Measurements from ENCODE around the gene ATOH7. TPM values are rescaled to one million over a fixed set of nuclear protein-coding genes. Genes with fewer than 3 reads are reported as not detected.

Gene ATOH7
- total and polyA plus RNA-seq, 2 experiments from 2014 or later = 0.17 TPM; not detected in 1

DNA sequence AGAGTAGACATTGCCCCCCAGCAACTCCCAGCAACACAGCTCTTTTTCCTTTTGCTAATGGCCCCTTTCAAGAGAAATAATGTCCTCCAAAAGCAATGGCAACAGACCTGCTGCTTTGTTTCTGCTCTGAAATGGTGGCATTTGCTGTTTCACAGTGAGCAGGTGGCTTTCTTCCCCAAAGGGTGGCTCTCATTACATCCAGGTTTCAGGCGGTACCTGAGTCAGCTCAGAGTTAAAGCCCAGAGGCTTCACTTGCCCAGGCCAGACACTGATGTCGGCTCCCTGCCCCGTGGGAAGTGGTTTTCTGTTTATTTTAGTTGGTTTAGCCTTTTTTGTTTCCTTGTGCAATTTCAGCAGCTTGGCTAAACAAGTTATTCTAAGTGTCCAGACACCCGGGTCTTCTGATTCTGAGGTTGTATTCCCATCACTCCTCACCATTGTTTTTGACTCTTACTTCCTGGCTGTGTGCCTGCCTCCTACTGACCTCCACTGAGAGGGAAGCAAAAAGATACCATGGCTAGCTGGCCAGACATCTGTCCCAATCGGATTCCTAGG, 7.8 kb upstream of the ATOH7 start:
- 81% methylated on average over 5 of the region's 5 CpGs for WGBS (ENCODE audit: low lambda C conversion rate, missing lambda C conversion rate)
- H2AFZ ChIP-seq = no peak overlapping the region
- no peaks in the 10 kb centered on the region for H3K9me2 ChIP-seq (replicated peaks; ENCODE audit: insufficient read depth)

DNA sequence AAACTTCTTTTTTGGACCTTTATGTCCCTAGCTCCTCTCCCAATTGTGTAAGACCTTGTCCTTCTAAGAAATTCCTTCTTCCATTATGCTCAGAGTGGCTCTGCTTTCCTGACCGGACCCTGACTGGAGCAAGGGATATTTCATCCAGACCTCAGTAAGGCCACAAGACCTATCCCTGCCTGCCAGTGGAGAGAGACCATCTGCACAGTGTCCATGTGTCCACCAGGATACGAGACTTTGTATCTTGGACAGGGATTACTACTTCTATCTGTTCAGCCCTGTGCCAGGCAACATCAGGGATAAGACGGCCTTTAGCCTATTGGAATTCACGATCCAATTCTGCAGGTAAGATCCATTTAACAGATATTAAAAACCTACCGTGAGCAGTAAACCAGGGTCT, 7.2 kb upstream of the ATOH7 start:
- no peaks in the 10 kb centered on the region for H3K9me3 ChIP-seq (ENCODE audit: low read depth)
- H3K4me2 ChIP-seq = no peak overlapping the region
- H3K9me2 ChIP-seq (replicated peaks; ENCODE audit: insufficient read depth) = no peaks in the 10 kb centered on the region
- 92% methylated on average over 5 of the region's 5 CpGs for WGBS (ENCODE audit: low lambda C conversion rate, missing lambda C conversion rate)
- peaks cover under 1% of the 10 kb centered on the region for H3K27me3 ChIP-seq
- H3K36me3 ChIP-seq (replicated peaks; ENCODE audit: insufficient read depth, low read depth) = no peaks in the 10 kb centered on the region
- no peak overlapping the region for H3K27ac ChIP-seq
- TF ChIP-seq, protein P1, sequence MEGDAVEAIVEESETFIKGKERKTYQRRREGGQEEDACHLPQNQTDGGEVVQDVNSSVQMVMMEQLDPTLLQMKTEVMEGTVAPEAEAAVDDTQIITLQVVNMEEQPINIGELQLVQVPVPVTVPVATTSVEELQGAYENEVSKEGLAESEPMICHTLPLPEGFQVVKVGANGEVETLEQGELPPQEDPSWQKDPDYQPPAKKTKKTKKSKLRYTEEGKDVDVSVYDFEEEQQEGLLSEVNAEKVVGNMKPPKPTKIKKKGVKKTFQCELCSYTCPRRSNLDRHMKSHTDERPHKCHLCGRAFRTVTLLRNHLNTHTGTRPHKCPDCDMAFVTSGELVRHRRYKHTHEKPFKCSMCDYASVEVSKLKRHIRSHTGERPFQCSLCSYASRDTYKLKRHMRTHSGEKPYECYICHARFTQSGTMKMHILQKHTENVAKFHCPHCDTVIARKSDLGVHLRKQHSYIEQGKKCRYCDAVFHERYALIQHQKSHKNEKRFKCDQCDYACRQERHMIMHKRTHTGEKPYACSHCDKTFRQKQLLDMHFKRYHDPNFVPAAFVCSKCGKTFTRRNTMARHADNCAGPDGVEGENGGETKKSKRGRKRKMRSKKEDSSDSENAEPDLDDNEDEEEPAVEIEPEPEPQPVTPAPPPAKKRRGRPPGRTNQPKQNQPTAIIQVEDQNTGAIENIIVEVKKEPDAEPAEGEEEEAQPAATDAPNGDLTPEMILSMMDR (IDR thresholded peaks at IDR 0.05; ENCODE audit: poor library complexity) = no peak
- TF ChIP-seq EZH2 (IDR thresholded peaks at IDR 0.05; ENCODE audit: borderline replicate concordance) = no peak
- TF ChIP-seq EZH2phosphoT487 (IDR thresholded peaks at IDR 0.05; ENCODE audit: low read depth, severe bottlenecking, unreplicated experiment) = no peak
- no peak for DNase-seq (ENCODE audit: low spot score)
- no peaks in the 10 kb centered on the region for H3K4me1 ChIP-seq (ENCODE audit: insufficient read depth)
- no peak overlapping the region for H3K4me3 ChIP-seq
- no peaks in the 10 kb centered on the region for H3K79me2 ChIP-seq
- H4K20me1 ChIP-seq (ENCODE audit: insufficient read depth, poor library complexity, severe bottlenecking) = no peaks in the 10 kb centered on the region
- no peak overlapping the region for H2AFZ ChIP-seq

More for the DNA sequence above, 7.8 kb upstream of the ATOH7 start:
- Histone ChIP-seq H3K79me2 (no peaks in the 10 kb centered on the region), H3K4me1 (ENCODE audit: insufficient read depth) (no peaks in the 10 kb centered on the region), H3K36me3 (replicated peaks; ENCODE audit: insufficient read depth, low read depth) (no peaks in the 10 kb centered on the region), H3K4me2 (no peak overlapping the region), H3K9me3 (ENCODE audit: low read depth) (no peaks in the 10 kb centered on the region), H4K20me1 (ENCODE audit: insufficient read depth, poor library complexity, severe bottlenecking) (no peaks in the 10 kb centered on the region), H3K27ac (no peak overlapping the region), H3K27me3 (no peaks in the 10 kb centered on the region), H3K4me3 (no peak overlapping the region)
- no peak for TF ChIP-seq EZH2phosphoT487 (IDR thresholded peaks at IDR 0.05; ENCODE audit: low read depth, severe bottlenecking, unreplicated experiment)
- TF ChIP-seq, protein P1 (IDR thresholded peaks at IDR 0.05; ENCODE audit: poor library complexity) = no peak
- no peak for TF ChIP-seq EZH2 (IDR thresholded peaks at IDR 0.05; ENCODE audit: borderline replicate concordance)
- no peak for DNase-seq (ENCODE audit: low spot score)

DNA sequence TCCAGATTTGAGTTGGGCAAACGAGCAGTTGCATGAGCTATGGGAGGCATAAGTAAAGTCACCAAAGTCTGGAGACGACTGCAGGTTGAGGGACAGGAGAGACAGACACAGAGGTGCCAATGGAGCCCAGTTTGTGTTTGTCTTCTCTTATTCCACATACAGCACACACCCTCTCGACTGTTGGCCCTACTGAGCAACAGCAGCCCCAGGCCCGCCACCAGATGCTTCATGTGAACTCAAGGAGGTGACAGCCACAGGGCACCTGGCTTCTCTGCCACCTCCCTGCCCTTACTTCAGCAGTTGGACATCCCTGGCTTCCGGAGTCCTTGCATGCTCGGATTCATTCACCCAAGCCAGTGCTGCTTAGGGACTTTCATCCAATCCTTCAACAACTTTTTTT, 6.5 kb upstream of the ATOH7 start:
- H3K79me2 ChIP-seq = no peaks in the 10 kb centered on the region
- DNase-seq (ENCODE audit: low spot score) = no peak
- H3K4me3 ChIP-seq = no peak overlapping the region
- H4K20me1 ChIP-seq (ENCODE audit: insufficient read depth, poor library complexity, severe bottlenecking) = no peaks in the 10 kb centered on the region
- H3K4me2 ChIP-seq = no peak overlapping the region
- no peaks in the 10 kb centered on the region for H3K36me3 ChIP-seq (replicated peaks; ENCODE audit: insufficient read depth, low read depth)
- no peaks in the 10 kb centered on the region for H3K9me3 ChIP-seq (ENCODE audit: low read depth)
- H3K27me3 ChIP-seq = peaks cover 8% of the 10 kb centered on the region
- WGBS (ENCODE audit: low lambda C conversion rate, missing lambda C conversion rate) = 93% methylated on average over 6 of the region's 6 CpGs
- TF ChIP-seq, protein P1 (IDR thresholded peaks at IDR 0.05; ENCODE audit: poor library complexity) = no peak
- TF ChIP-seq EZH2phosphoT487 (IDR thresholded peaks at IDR 0.05; ENCODE audit: low read depth, severe bottlenecking, unreplicated experiment) (no peak), EZH2 (IDR thresholded peaks at IDR 0.05; ENCODE audit: borderline replicate concordance) (no peak)
- no peaks in the 10 kb centered on the region for H3K9me2 ChIP-seq (replicated peaks; ENCODE audit: insufficient read depth)
- no peak overlapping the region for H3K27ac ChIP-seq
- H3K4me1 ChIP-seq (ENCODE audit: insufficient read depth) = no peaks in the 10 kb centered on the region
- no peak overlapping the region for H2AFZ ChIP-seq
